B cell (primary cell): ENCODE measurements around the gene JKAMP.

Experiments
- EZH2 ChIP-seq: IDR thresholded peaks from 2 replicates; pipeline ENCODE4 v1.6.1; 2012; ENCODE audit warnings: borderline replicate concordance, low read depth, mild to moderate bottlenecking, moderate library complexity, low read length; ENCODE audit not compliant: insufficient read depth, poor library complexity, severe bottlenecking
- TF ChIP-seq, protein P1 (sequence below): fragments of 200-600 bp; IDR thresholded peaks from one replicate; pipeline ENCODE4 v1.8.0; 2022; ENCODE audit warnings: antibody characterized with exemption, mild to moderate bottlenecking

DNA sequence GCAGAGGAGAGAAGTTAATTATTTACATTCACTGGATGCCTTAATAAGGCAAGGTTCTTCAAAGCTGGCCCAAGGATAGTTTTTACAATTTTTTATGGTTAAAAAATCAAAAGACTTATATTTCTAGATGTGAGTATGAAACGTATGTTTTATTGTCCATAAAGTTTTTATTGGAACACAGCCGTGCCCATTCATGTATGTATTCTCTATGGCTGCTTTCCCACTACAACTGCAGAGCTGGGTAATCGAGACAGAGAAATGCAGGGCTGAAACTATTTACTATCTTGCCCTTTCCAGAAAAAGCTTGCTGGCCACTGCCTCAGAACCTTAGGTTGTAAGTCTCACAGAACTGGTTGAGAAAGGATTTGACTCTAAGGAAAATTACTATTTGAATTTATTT is 16.4 kb downstream of the JKAMP start:
- TF ChIP-seq EZH2: no peak
- TF ChIP-seq, protein P1, sequence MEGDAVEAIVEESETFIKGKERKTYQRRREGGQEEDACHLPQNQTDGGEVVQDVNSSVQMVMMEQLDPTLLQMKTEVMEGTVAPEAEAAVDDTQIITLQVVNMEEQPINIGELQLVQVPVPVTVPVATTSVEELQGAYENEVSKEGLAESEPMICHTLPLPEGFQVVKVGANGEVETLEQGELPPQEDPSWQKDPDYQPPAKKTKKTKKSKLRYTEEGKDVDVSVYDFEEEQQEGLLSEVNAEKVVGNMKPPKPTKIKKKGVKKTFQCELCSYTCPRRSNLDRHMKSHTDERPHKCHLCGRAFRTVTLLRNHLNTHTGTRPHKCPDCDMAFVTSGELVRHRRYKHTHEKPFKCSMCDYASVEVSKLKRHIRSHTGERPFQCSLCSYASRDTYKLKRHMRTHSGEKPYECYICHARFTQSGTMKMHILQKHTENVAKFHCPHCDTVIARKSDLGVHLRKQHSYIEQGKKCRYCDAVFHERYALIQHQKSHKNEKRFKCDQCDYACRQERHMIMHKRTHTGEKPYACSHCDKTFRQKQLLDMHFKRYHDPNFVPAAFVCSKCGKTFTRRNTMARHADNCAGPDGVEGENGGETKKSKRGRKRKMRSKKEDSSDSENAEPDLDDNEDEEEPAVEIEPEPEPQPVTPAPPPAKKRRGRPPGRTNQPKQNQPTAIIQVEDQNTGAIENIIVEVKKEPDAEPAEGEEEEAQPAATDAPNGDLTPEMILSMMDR: no peak
